Measurements from ENCODE around the gene DNAJC16.
"Not testable (repeated sequence)": the region's sequence is repeated elsewhere in the genome, so short reads cannot be mapped to it uniquely, and the experiment has no call there.

The DNAJC16 gene

GRCh38 chr1:15526490-15527339, at the start of gene DNAJC16:
Gene DNAJC16, plus strand, starts transcription at chr1:15526848. Its CDS starts 2,258 bp downstream, at chr1:15529106.
- peak; percentile 98 for DNase-seq

GRCh38 chr1:15476927-15477326, 49.7 kb upstream of the DNAJC16 start:
- no peak for DNase-seq

GRCh38 chr1:15477646-15478212, 48.9 kb upstream of the DNAJC16 start:
- no peak for DNase-seq

GRCh38 chr1:15479654-15480347, 46.8 kb upstream of the DNAJC16 start:
- no peak for DNase-seq

- DNase-seq: not testable (repeated sequence)
Measured at GRCh38 chr1:15482455-15482854, 44.2 kb upstream of the DNAJC16 start.

GRCh38 chr1:15482983-15483543, 43.6 kb upstream of the DNAJC16 start:
- DNase-seq: not testable (repeated sequence)

GRCh38 chr1:15483971-15484370, 42.7 kb upstream of the DNAJC16 start:
- no peak for DNase-seq

- not testable (repeated sequence) for DNase-seq
Measured at GRCh38 chr1:15484443-15484842, 42.2 kb upstream of the DNAJC16 start.

- no peak for DNase-seq
Measured at GRCh38 chr1:15485636-15486035, 41.0 kb upstream of the DNAJC16 start.

- not testable (repeated sequence) for DNase-seq
Measured at GRCh38 chr1:15486844-15487610, 39.6 kb upstream of the DNAJC16 start.

- no peak for DNase-seq
Measured at GRCh38 chr1:15488371-15488770, 38.3 kb upstream of the DNAJC16 start.

GRCh38 chr1:15489052-15489736, 37.5 kb upstream of the DNAJC16 start:
- peak; percentile 59 for DNase-seq

GRCh38 chr1:15491010-15491409, 35.6 kb upstream of the DNAJC16 start:
- not testable (repeated sequence) for DNase-seq

- no peak for DNase-seq
Measured at GRCh38 chr1:15492596-15492995, 34.1 kb upstream of the DNAJC16 start.

- no peak for DNase-seq
Measured at GRCh38 chr1:15493869-15494390, 32.7 kb upstream of the DNAJC16 start.

- no peak for DNase-seq
Measured at GRCh38 chr1:15500184-15501178, 26.2 kb upstream of the DNAJC16 start.

GRCh38 chr1:15501208-15502032, 25.2 kb upstream of the DNAJC16 start:
- DNase-seq: peak; percentile 54

- DNase-seq: no peak
Measured at GRCh38 chr1:15504436-15504835, 22.2 kb upstream of the DNAJC16 start.

GRCh38 chr1:15506831-15507230, 19.8 kb upstream of the DNAJC16 start:
- DNase-seq: no peak
